Measurements from ENCODE around the gene STOML2.

Gene STOML2

DNA sequence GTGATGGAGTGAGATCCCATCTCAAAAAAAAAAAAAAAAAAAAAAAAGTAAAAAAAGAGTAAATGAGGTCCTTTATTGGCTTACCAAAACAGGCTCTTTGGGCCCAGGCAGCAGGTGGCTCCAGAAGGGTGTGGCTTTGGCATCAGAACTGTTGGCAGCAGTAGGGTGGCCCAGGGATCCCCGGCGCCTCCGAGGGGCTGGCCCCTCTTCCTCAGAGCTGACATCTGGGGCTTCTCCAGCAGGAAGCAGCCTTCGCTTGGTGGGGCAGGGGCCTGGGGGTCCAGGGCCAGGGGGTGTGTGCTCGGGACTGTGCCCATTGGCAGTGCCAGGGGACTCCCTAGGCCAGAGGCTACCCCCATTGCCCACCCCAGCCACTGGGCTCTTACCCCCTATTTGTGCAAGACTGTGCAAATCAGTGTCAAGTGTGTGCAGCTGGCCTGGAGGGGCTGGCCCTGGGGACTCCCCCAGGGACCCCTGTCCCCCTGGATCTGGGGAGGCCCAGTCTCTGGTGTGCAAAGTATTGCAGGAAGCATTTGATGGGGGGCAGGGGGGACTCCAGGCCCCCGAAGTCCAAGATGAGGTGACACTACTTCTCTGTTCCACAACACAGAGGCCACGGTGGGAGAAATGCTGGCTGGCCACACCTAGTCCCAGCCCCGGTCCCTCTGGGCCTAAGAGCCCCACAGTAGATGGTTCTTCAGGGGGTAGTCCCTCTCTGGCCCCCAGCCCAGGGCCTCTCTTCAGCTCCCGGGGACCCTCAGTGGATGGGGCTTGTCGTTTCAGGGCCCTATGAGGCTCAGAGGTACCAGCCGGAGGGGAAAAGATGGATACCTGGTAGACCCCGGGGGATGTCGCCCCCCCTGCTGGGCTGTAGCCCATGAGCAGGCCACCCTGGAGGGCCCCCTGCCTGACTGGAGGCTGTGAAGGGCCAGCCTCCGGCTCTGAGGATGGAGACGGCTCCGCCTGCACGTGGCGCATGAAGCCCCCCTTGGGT is 4.7 kb upstream of the STOML2 start:
- DNase-seq: no peak

DNA sequence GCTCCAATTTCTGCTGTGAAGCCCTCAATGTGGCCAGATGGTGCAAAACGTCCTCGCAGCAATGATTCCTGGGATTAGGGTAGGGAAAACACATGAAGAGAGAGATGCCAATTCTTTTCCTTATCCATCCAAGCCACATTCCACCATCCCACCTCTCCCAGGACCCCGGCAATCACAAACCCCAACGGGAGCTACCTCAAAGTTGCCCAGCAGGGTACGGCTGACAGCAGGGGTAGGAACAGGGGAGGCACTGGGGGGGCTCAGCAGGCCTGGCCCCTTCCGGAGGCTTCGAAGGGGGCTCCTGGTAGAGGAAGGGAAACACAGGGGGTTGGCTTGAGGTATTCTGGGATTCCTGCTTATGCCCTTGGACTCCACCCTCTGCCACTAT is 3.4 kb upstream of the STOML2 start:
- no peak for DNase-seq

DNA sequence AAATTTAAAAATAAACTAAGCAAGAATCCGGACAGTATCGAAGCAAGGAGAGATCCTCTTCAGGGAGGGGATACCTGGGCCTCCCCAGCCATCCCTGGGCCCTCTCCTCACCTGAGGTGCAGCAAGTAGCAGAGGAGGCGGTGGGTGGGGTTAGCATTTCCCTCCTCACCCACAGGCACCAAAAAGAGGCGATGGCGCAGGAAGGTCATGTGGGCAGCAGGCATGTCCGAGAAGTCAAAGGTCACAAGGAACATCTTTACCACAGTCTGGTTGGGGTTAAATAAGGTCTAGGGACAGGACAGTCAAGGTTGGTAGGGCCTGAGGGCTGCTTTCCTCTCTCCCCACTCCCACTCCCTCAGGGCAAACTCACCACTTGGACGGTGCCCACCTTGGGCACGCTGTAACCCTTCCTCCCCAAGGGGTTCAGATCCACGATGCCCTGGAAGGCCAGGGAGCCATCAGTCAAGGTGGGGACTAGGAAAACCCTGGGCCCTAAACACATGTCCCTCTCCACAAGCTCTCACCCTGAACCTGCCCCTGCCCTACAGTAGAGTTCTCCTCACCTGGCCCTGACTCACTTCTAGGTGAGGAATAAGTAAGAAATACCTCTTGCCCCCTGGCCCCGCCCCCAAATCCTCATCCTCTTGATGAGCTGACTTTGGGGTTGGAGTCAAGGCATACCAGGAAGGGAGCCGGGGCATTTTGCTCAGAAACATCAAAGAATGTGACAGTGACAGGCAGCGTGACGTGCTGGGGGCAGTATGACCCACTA is 2.8 kb upstream of the STOML2 start:
- no peak for DNase-seq

DNA sequence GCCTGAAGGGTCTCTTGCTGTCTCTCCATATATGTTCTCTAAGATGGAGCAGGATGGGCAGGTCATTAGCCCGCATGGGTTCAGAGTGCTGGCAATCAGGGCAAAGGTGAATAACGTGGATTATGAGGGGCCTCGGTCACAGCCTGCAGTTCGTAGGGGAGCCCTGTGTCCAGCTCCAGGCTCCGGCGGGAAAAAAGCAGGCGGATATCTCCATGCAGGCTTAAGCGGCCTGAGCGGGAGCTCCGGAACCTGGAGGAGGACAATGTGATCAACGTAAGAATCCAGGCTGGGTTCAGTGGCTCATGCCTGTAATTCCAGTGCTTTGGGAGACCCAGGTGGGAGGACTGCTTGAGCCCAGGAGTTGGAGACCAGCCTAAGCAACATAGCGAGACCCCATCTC is 2.2 kb upstream of the STOML2 start:
- DNase-seq: no peak

DNA sequence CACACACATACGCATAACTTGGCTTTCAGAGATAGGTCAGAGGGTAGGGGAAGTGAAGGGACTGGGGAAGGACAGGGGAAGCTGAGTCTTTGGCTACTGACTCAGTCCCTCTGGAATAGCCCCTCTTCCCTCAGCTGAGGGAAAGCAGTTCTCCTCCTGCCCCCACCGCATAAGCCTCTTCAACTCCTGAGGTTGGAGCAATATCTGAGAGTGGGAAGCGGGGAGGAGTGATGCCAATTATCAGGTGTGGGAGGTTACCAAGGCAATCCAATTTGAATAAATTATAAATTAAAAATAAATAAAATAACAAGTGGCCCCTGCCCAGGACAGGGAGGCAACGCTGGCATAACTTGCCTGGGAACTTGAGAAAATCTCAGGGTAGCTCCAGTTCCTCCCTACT is 1.7 kb upstream of the STOML2 start:
- no peak for DNase-seq

DNA sequence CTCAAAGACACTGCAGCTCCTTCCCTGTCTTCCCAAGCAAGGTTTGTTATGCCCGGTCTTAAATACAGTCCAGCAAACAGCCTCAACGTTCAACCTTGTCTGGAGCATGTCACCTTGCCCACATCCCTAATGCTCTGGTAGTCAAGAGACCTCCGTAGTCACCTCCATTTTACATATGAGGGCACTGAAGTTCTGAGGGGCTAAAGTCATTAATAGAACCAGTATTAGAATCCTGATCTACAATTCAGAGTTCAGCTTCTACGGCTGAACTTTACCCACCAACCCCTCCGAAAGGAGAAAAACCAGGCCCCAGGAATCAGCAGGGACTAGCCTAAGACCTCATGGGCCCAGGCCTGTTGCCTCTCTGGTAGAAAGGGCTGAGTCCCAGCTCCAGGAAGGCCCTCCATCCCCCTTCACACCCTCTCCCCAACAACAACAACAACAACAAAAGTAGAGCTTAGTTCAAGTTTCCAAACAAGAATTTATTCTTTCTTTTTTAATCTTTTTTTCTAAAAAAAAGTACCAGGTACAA is 795 bp upstream of the STOML2 start:
- DNase-seq: no peak

DNA sequence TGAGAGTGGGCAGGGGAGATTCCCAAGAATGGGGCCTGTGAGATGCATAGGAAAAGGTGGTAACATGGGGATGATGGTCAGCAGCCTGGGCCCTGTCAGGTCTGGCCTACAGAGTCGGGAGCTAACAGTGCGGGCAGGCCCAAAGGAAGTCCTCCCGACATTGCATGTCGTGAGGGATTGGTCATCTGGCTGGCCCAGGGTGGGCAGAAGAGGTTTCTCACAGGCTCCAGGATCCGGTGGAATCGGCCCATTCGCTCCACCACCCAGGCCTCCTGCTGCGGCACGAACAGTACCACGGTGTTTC is 514 bp downstream of the STOML2 start:
- no peak for DNase-seq

DNA sequence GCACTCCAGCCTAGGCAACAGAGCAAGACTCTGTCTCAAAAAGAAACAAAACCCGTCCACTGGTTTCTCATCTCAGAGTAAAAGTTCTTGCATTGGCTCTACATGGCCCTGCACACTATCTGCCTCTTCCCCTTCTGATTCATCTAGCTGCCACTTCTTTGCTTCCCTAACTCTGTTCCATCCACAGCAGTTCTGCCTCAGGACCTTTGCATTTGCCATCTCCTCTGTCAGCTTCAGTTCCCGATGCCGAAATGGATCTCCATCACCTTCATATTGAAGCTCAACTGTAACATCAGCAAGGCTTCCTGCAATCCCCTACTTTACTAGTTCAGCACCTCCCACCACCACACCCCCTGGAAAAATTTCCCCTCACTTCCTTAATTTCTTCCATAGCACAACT is 5.4 kb downstream of the STOML2 start:
- no peak for DNase-seq

DNA sequence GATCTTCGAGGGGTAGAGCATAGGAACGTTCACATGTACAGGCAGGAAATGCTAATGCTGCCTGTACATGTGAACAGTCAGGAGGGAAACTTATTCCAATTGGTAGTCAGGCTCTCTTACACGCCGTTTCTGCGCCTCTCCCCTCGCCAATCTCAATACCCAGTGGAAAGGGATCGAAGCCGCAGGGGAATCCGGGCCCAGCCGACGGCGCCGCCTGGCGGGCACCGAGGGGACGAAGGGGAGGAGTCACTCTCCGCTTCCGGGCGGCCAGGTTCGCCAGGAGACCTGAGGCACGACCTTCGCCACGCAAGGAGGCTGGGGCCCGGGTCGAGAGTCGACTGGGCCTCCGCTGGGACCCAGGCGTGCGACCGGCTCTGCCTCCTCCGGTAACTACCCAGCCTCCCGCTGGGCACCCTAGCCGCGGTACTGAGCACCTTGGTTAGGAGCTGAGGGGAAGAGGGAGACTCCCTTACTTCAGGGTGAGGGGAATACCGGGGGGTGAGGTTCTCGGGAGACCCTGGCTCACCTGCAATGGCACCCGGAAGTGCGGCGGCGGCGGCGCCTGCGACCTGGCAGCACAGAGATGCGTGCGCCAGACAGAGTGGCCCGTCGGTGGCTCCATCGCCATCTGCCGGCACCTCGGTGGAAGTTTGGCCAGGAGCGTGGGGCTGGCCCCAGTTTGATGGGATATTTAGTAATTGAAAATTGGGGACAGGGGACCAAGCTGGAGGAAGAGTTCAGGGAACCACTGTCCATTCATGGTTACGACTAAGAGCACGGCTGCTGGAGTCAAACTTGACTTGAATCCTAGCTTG is 6.7 kb downstream of the STOML2 start, which contains the start of gene PIGO:
TSS of gene PIGO (minus strand) at position 557 of the 815 bp plus-strand sequence. CDS start 1,026 bp downstream, outside the sequence.
- peak; percentile 82 to 98 (median 90) for DNase-seq

DNA sequence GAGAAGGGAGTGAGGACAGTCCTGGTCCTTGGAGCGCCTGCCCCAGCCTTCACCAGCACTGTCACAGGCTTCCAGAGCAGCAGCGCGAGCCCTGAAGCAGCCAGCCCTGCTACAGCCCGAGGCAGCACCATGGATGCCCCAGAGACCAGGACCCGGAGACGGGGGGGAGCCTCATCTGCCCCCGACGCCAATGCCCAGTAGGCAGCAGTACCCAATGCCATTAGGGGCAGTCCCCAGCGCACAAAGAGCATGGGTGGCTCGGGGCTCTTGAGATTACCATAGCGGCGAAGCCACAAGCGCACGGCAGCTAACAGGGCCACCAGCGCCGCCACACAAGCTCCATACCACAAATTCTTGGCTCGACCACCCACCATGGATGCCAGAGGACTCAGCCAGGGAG is 11.4 kb downstream of the STOML2 start:
- DNase-seq: no peak

DNA sequence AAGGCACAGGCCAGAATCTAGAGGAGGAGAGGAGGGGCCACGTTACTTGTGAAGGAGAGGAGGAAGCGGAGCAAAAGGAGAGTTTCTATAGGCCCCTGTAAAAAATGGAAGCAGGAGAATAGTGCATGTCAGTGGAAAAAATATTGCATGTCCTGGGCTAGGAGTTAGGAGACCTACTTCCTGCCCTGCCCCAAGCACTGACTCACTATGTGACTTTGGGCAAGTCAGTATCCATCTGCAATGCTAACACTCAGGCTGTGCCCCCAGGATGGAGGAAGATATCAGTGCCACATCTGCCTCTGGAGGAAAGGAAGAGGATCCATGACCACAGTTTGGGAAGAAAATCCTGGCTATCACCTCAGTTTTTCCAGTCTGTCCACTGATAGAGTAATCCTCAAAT is 13.5 kb downstream of the STOML2 start:
- no peak for DNase-seq

DNA sequence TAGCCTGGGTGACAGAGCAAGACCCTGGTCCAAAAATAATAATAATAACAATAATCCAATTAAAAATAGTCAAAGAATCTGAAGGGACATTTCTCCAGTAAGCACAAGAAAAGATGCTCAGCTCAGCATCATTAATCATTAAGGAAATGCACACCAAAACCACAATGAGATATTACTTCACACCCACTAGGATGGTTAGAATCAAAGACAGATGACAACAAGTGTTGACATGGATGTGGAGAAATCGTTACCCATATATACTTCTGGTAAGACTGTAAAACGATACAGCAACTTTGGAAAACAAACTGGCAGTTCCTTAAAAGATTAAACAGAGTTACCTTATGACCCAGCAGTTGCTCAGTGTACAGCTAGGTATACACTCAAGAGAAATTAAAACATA is 17.9 kb downstream of the STOML2 start:
- no peak for DNase-seq

DNA sequence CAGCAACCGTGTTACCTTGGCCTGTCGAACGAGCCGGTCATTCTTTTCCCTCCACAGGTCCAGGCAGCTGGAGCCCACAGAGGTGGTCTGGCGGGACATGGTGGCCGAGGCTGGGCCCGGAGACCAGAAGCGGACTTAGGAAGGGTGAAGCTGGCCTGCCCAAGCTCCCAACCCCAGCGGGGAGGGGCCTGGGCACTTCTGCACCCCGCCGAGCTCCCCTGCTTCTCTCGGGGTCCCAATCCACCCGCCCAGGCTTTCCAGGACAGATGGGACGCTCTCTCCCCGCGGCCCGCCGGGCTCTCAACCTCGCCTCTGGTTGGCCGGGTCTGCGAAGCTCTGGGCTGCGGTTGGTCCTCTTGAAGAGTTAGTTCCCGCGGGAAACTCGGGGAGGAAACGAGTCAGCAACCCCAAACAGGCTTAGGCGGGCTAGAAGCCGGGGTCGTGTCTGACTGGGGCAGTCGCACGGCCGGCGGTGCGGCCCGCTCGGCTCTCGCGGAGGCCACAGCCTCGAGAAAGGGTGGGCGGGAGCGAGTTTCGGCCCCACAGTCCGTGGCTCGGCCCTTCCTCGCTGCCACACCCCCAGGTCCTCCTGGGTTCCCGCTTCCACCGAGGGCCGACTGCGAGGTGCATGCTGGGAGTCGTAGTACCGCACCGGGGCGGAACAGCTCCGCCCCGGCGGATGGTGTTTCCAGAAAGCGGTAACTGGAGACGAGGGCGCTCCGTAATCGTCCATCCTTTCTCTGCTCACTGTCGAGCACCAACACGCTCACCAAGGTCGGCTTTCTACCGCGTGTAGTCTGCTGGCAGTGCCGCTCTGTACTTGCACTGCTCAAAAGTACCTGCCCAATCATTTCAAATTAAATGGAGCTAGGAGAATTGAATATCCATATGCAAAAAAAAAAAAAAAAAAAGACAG is 23.2 kb downstream of the STOML2 start, which contains the start of gene FANCG:
TSS of gene FANCG (minus strand) at position 517 of the 916 bp plus-strand sequence. CDS start at position 99, 418 bp downstream.
- DNase-seq: peak; percentile 60 to 78 (median 70)

DNA sequence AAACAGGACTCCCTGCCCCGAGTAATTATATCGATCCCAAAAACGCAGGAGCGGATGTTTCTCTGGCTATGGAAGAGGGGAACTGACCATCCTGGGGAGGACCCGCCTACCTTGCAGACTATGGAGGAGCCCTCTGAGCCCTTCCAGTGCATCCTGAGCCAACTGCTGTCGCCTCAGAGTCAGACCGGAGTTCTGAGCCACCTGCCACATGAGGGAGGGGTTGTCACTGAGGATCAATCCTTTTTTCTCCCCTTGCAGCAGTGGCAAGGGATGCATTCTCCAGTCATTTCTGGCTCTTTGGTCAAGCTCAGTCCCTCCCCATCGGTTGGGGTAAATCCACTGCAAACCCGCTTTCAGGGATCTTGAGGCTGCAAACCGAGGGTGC is 23.9 kb downstream of the STOML2 start:
- no peak for DNase-seq

DNA sequence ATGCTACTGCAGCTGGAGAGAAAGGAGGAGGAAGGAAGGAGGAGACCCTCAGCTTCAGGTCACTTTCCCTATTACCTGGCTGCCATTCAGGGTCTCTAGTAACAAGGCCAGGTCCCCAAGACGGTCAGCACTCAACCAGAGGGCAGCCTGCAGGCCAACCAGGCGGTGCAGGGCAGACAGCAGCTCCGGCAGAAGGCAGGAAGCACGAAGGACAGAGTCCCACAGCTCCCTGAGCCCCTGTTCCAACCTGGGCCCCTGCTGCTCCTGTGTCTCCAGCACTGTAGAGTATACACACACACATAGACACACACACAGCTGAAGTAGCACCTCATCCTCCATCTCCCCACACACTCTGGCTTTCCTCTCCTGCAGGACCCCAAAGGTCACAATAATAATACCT is 24.9 kb downstream of the STOML2 start:
- DNase-seq: no peak

DNA sequence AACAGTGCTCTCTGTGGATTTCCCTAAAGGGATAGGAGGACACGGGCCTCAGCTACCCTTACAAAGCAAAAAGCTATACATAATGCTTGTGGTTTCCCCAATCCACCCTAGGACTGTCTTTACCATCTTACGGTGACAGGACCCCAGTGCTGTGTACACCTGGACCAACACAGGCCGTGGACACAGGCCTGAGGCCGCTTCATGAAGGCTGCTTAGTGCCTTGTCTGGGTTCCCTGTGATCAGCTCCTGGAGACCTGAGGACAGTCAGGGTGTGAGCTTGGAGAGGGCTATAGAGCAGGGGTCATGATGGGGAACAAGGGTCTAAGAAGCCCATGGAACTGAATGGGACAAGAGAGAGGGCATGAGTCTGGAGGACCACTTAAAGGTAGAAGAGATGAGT is 26.1 kb downstream of the STOML2 start:
- DNase-seq: no peak

DNA sequence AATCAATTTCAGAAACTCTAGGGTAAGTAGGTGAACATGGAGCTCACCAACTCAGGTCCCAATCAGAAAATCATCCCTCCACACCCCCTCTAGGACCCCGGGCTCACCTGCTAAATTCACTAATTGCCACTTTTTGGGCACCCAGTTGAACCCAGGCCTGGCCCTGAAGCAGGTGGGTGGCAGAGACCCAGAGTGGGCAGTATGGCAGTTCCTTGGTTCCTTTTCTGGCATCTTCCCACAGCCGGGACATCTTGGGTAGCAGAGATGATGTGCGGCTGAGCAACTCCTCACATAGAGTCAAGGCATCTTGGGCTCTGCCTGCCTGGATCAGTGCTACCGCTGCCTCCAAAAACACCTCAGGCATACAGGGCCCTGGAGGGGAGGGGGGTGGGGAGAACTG is 27.6 kb downstream of the STOML2 start:
- no peak for DNase-seq

DNA sequence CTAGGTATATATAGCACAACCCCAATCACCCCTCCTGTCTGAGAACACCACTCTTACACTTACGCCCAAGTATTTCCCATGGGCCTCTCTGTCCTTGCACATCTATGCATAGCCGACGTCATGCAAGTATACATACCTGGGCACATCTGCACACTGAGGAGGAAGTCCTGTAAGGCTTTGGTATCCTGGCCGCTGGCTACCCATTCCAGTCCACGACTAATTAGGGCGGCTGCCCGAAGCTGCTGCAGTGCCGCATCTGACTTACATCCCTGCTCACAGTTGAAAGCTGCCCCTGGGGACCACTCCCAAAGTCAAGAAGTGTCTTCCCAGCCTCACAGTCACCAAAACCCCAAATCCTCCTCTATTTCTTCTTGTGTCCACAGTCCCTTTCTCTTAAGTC is 28.1 kb downstream of the STOML2 start:
- DNase-seq: no peak

DNA sequence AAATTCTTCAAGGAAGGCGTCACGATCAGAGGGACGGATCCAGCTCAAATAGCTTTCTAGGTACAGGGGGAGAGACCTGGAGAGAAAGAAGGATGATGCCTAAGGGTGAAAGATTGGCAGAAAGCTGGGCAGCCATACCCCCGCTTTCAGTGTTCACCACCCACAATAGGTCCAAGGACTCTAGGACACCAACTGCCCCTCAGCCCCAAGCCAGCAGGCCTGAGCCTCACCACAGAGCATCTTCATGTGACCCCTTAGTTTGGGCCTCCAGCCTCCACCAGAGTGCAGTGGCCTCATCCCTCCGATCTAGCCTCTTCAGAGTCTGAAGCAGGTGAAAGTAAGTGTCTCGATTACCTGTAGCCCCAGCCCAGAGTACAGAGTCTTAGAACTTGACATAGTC is 28.8 kb downstream of the STOML2 start:
- no peak for DNase-seq

DNA sequence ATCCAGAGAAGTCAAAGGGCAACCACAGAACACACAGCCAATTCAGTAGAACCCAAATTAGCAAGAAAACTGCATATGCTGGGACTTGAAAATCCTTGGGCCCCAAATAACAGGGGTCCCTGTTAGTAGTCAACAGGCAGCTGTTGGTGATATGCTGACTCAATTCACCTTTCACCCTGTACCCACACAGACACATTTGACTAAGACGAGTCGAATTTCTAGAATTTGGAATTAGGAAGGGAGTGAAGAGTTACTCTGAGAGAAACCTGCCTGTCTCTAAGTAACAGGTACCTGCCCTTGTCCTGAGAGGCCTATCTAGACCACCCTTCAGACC is 29.7 kb downstream of the STOML2 start:
- no peak for DNase-seq

DNA sequence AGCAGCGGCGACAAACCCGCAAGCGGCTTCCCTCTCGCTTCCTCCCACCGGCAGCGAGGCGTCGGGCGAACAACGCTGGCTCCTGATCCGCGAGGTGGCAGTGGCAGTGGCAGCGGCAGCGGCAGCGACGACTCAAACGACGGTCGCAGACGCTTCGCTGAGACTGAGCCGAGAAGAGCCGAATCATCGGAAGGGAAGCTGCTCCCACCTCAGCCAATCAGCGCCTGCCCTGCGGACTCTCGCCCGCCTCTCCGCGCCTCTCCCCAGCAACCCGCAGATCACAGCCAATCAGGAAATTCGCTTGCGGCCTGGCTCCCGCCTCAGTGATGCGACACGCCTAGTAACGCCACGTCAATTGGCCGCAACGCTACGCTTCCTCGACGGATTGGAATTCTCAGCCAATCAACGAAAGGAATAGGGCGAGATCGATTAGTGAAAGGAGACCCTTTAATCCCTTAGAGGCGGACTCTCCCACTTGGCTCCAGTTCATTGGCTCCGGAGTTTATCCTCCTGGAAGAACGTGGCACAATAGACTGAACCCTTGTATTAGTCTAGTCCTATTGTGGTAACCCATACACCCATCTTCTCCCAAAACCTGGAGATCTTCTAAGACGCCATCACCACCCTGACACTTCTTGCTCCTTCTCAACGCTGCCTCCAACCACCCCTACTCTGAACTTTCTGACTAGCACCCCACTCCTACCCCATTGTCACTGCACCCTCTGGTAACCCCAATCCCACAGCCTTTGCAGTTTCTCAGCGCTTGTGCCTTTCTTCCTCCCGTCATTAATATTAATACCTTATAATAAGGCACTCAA is 30.3 kb downstream of the STOML2 start, which contains the start of gene VCP:
TSS of gene VCP (minus strand) at position 165 of the 818 bp plus-strand sequence. CDS start 272 bp downstream, outside the sequence.
- DNase-seq: peak; percentile 90 to 98 (median 96)
